Keratinocyte (primary cell): Measurements from ENCODE around the gene ANKK1.

Experiments
- CTCF ChIP-seq, 3 experiments: IDR thresholded peaks in 1 of 3; conservative IDR thresholded peaks in 1 of 3; optimal IDR thresholded peaks in 1 of 3; 2 replicates in 2 of 3; 3 replicates in 1 of 3; pipeline versions ENCODE3 to v1.5.1; 2011; ENCODE audit warnings: low read length in 3 of 3, mild to moderate bottlenecking in 3 of 3, moderate library complexity in 2 of 3, control low read depth in 1 of 3, inconsistent platforms in 1 of 3; ENCODE audit not compliant: insufficient read depth in 2 of 3; ENCODE audit errors: extremely low read depth in 1 of 3
- EZH2 ChIP-seq: IDR thresholded peaks from one replicate; pipeline ENCODE4 v1.6.1; 2012; ENCODE audit warnings: inconsistent platforms, mild to moderate bottlenecking, low read length, moderate library complexity

- TF ChIP-seq CTCF (optimal IDR thresholded peaks at IDR 0.05 in 1 of 3, IDR thresholded peaks at IDR 0.05 in 1 of 3, conservative IDR thresholded peaks at IDR 0.05 in 1 of 3; ENCODE audit: extremely low read depth in 1 of 3, insufficient read depth in 2 of 3, low read length in 3 of 3) (no peak), EZH2 (no peak)
These were observed 38.1 kb upstream of the ANKK1 start for GRCh38 chr11:113349528-113349927.
